HG03064 (cell line): ENCODE measurements around the gene A1BG.
"Not testable (repeated sequence)": the region's sequence is repeated elsewhere in the genome, so short reads cannot be mapped to it uniquely, and the experiment has no call there.

Experiments used
- ATAC-seq: cut with Tn5 transposase; IDR thresholded peaks from one replicate; pipeline ENCODE4 v1.9.1; 2021; ENCODE audit warnings: low read depth; ENCODE audit not compliant: unreplicated experiment

A1BG gene

GRCh38 chr19:58338825-58339558 is 14.3 kb downstream of the A1BG start:
- ATAC-seq, result no peak

GRCh38 chr19:58338336-58338735 is 15.0 kb downstream of the A1BG start:
- ATAC-seq, result no peak

DNA sequence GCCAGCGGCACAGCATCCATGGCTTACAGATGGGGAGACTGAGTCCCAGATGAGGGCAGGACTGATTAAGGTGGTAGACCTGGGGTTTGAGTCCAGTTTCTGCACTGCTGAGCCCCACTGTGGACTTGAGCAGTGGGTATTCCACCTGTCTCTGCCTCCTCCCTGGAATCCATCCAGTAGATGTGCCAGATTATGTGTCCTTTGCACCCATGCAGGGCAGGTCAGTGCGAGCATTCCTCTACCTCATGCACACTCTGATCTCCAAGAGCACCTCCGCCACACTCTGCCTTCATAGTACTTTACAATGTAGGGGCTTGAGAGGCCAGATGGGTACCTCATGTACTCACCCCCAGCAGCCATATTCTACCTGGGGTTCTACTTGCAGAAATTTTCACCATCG is 16.5 kb downstream of the A1BG start:
- no peak for ATAC-seq

DNA sequence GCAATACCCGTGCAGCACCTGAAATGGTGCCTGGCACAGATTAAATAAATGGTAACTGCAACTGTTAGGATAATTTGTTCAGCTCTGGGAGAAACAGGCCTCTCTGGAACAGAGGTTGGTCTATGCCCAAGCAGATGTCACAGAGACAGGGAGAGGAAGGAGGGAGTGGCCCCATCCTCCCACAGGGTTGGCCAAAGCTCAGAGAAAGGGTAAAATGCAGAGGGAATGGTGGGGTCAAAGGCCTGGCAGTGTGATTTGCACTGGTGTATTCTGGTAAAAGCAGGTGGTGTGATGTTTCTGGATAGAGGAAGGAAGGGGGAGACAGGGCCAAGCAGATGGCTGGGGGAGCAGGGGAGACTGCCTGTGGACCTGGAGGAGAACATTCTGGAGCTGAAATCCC is 17.1 kb downstream of the A1BG start:
- no peak for ATAC-seq

GRCh38 chr19:58335630-58336029 is 17.7 kb downstream of the A1BG start:
- ATAC-seq, result no peak

DNA sequence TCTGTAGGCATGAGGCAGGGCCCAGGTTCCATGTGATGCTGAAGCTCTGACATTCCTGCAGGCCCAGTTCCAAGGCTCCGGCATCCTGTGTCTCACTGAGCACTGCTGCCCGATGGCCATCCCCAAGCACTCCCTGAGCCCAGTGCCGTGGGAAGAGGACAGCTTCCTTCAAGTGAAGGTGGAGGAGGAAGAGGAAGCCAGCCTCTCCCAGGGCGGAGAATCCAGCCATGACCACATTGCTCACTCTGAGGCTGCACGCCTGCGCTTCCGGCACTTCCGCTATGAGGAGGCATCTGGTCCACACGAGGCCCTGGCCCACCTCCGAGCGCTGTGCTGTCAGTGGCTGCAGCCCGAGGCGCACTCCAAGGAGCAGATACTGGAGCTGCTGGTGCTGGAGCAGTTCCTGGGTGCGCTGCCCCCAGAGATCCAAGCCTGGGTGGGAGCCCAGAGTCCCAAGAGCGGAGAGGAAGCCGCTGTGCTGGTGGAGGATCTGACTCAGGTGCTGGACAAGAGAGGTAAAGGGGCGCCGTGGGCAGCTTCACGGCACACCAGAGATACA is 18.5 kb downstream of the A1BG start:
- no peak for ATAC-seq

DNA sequence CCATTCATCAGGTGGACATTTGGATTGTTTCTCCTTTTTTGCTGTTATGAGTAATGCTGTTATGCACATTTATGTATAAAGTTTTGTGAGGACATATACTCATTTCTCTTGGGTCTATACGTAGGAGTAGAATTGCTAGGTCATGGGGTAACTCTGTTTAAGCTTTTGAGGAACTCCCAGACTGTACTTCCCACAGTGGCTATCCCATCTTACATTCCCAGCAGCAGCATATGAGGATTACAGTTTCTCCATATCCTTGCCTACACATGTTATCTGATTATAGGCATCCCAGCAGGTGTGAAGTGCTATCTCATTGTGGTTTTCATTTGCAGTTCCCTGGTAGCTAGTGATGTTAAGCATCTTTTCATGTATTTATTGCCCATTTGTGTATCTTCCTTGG is 20.6 kb downstream of the A1BG start:
- no peak for ATAC-seq

GRCh38 chr19:58330458-58330857 is 22.8 kb downstream of the A1BG start:
- ATAC-seq, result no peak

- no peak for ATAC-seq
Observed at GRCh38 chr19:58328999-58329398, 24.3 kb downstream of the A1BG start.

GRCh38 chr19:58326914-58327726 is 26.2 kb downstream of the A1BG start, which contains the start of gene ZSCAN22:
Gene ZSCAN22 (plus strand): TSS chr19:58326994. CDS start chr19:58334803, 7,809 bp downstream.
- ATAC-seq, result peak; percentile 84

DNA sequence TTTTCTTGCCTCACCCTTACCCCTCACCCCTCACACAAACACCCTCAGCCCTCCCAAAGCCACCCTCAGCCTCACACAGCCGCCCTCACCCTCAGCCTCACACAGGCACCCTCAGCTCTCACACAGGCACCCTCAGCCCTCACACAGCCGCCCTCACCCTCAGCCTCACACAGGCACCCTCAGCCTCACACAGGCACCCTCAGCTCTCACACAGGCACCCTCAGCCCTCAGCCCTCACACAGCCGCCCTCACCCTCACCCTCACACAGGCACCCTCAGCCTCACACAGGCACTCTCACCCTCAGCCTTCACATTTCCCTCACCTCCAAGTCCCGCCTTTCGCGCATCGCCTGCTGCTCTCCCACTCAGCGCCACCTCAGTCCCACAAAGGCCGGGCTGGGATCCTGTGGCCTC is 26.8 kb downstream of the A1BG start:
- ATAC-seq, result no peak

GRCh38 chr19:58325311-58326022 is 27.8 kb downstream of the A1BG start:
- no peak for ATAC-seq

- ATAC-seq, result no peak
Observed at GRCh38 chr19:58319241-58319640, 34.1 kb downstream of the A1BG start.

DNA sequence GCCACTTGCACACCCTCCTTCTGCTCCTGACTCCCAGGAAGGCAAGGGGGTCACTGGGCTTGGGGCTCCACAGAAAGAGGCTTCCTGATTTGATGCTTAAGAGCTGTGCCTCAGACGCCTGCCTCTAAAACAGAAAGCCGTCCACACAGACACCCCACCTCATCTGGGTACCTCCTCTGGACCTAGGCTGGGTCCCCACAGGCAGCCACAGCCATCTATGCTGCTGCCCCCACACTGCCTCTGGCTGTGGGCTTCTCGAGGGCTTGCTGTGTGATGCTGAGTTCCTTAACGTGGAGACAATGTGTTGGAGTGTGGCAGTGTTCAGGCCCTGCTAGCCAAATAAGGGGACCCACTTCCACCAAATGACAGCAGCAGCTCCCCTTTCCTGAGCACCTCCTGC is 35.0 kb downstream of the A1BG start:
- ATAC-seq, result no peak

DNA sequence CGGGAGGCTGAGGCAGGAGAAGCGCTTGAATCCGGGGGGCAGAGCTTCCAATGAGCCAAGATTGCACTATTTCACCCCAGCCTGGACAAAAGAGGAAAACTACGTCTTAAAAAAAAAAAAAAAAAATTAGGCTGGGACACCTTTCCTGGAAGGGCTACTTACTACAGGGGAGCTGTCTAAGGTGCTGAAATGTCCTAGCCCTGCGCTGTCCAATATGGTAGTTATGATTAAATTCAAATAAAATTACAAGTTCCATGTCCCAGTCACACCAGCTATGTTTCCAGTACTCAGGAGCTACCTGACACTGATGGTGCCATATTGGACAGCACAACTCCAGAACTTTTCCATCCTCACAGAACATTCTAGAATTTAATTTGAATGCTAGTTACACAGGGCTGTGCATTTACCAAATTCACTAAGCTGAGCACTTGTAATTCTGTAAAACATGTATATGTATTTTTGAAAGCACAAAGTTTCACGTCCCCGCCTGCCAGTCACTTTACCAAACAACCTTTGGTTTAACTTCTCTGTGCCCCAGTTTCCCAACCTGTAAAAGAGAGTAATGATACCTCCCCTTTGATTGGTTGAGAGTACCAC is 35.7 kb downstream of the A1BG start:
- no peak for ATAC-seq

DNA sequence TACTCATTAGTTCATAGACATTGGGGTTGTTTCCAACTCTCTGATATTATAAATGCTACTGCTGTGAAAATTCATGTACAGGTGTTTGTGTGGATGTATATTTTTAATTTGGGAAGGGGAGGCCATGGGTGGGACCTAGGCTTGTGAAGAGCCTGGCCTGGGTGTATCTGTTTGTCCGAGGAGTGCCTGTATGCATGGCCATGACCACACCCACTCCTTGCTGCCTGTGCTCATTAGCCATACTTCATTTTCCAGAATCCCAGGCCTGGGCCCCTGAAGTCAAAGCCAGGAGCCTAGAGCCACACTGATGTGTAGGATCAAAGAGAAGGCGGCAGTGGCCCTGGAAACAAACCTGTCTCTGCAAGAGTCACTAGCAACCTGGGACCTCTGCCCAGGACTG is 37.7 kb downstream of the A1BG start:
- ATAC-seq, result no peak

GRCh38 chr19:58311345-58311865 is 41.9 kb downstream of the A1BG start:
- no peak for ATAC-seq

DNA sequence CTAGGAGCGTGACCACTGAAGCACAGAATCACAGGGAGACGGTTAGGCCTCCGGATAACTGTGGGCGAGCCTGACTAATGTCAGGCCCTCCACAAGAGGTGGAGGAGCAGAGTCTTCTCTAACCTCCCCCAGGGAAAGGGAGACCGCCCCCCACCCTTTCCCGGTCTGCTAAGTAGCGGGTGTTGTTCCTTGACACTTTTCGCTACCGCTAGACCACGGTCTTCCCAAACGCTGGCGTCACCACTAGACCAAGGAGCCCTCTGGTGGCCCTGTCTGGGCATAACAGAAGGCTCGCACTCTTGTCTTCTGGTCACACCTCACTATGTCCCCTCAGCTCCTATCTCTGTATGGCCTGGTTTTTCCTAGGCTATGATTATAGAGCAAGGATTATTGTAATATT is 42.6 kb downstream of the A1BG start:
- ATAC-seq, result not testable (repeated sequence)

DNA sequence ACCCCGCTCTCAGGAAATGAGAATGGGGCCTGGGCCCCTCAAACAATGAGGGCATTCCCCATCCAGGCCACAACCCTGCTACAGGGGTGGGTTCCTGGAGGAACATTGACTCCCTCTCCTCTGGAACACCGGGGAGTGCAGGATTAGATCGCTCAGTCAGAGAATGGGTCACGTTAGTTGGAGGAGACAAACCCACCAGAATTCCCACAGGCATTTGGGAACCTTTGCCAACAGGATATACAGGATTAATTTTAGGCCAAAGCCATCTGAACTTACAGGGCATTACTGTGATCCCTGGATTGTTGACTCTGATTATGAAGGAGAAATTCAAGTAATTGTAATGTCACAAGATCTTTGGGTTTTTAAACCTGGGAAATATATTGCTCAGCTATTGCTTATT is 45.6 kb downstream of the A1BG start:
- ATAC-seq, result no peak

DNA sequence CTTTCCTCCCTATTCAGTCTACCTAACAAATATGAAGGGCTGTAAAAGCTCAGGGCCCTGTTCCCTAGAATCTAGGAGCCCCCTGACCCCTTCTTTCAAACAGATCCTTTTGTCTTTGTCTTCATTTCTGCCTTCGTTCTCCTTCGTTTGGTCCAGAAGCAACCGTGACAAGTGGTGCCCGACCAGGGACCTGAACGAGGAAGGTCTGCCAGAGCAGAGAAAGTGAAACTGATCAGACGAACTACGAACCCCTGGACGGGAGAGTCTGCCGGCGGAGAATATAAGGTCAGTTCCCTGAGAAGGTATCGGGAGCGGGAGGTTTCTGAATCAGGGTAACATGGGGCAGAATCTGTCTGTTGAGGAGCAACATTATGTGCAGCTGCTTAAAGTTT is 47.4 kb downstream of the A1BG start:
- ATAC-seq, result no peak
